Panc1 (cell line): ENCODE data around the gene KDM1A. TPM values are rescaled to one million over a fixed set of nuclear protein-coding genes. Genes with fewer than 3 reads are reported as not detected.

ENCODE experiments used
- ATAC-seq: fragments of 200-7000 bp; cut with Tn5 transposase; 2 replicates; pipeline ENCODE4 v1.9.1; 2020; ENCODE audit warnings: mild to moderate bottlenecking, moderate library complexity
- BruUV-seq: library from RNA; stranded (reverse); fragments of 400-500 nt; replicated peaks from 2 replicates; lab custom pipeline; 2021; lab: Mats Ljungman, UMichigan
- CTCF ChIA-PET: fragments of 300-600 bp; sonication (Branson Sonifier 250); formaldehyde crosslinking; loops from one replicate; lab custom pipeline; 2022; ENCODE audit warnings: antibody characterized with exemption; lab: Charles Lee
- POLR2A ChIA-PET: fragments of 300-600 bp; sonication (Branson Sonifier 250); formaldehyde crosslinking; loops from one replicate; lab custom pipeline; 2022; ENCODE audit warnings: antibody characterized with exemption; lab: Charles Lee
- DNase-seq: peaks from one replicate; pipeline ENCODE4 v3.0.0-alpha.2; 2010; ENCODE audit warnings: low read depth, low spot score
- H3K27ac ChIP-seq: 2 replicates; pipeline ENCODE4 v1.5.1; 2011; ENCODE audit warnings: mild to moderate bottlenecking, low read length, inconsistent platforms
- H3K27me3 ChIP-seq: fragments of 200-500 bp; sonication (Bioruptor generic); 2 replicates; pipeline ENCODE4 v1.6.0; 2014; ENCODE audit warnings: low read length, inconsistent platforms; ENCODE audit not compliant: control insufficient read depth, insufficient read depth
- H3K36me3 ChIP-seq: fragments of 200-500 bp; sonication (Bioruptor generic); 2 replicates; pipeline ENCODE4 v1.5.1; 2014; ENCODE audit warnings: inconsistent platforms, mild to moderate bottlenecking, low read length, moderate library complexity; ENCODE audit not compliant: control insufficient read depth, insufficient read depth
- H3K4me1 ChIP-seq: 2 replicates; pipeline ENCODE4 v1.5.1; 2011; ENCODE audit warnings: inconsistent platforms, mild to moderate bottlenecking, low read length, moderate library complexity; ENCODE audit not compliant: control insufficient read depth, insufficient read depth
- H3K4me3 ChIP-seq, 2 experiments: 2 replicates each; pipeline ENCODE4 v1.5.1; 2011 to 2012; ENCODE audit warnings: low read depth in 2 of 2, low read length in 2 of 2, mild to moderate bottlenecking in 2 of 2, inconsistent platforms in 1 of 2, moderate library complexity in 1 of 2
- H3K9me3 ChIP-seq: fragments of 200-500 bp; sonication (Bioruptor generic); 2 replicates; pipeline ENCODE4 v1.5.1; 2014; ENCODE audit warnings: low read depth, mild to moderate bottlenecking, inconsistent platforms, low read length, moderate library complexity; ENCODE audit not compliant: control insufficient read depth, insufficient read depth
- POLR2AphosphoS5 ChIP-seq: IDR thresholded peaks from 2 replicates; pipeline ENCODE4 v1.6.1; 2012; ENCODE audit warnings: mild to moderate bottlenecking, low read depth, low read length, moderate library complexity
- SIN3A ChIP-seq: IDR thresholded peaks from 2 replicates; pipeline ENCODE4 v1.6.1; 2012; ENCODE audit warnings: low read depth, mild to moderate bottlenecking, low read length, moderate library complexity, borderline replicate concordance; ENCODE audit not compliant: insufficient read depth
- TCF7L2 ChIP-seq: IDR thresholded peaks from 2 replicates; pipeline ENCODE4 v1.6.1; 2011; ENCODE audit warnings: mild to moderate bottlenecking, low read depth, low read length, inconsistent platforms
- in situ Hi-C: cut with HindIII; loops from 2 replicates; pipeline ENCODE4 v1.10.0; 2016; ENCODE audit warnings: low sequenced_read_pairs, low pct_unique_long_range_greater_than_20kb
- intact Hi-C: fragments of 100-400 bp; cut with micrococcal nuclease; formaldehyde crosslinking; loops from one replicate; pipeline ENCODE4 v1.10.0; 2022; ENCODE audit not compliant: unreplicated experiment
- total RNA-seq: library from RNA; stranded (reverse); gene quantifications from one replicate; pipeline ENCODE4 v1.2.1, GENCODE V29; 2021; ENCODE audit not compliant: unreplicated experiment
- TF ChIP-seq, protein P1 (sequence below): fragments of 450-650 bp; IDR thresholded peaks from 2 replicates; pipeline ENCODE4 v1.5.1; 2017; ENCODE audit warnings: mild to moderate bottlenecking
- TF ChIP-seq, protein P2 (sequence below), 2 experiments: IDR thresholded peaks; 2 replicates each; pipeline ENCODE4 v1.6.1; 2011 to 2012; ENCODE audit warnings: low read depth in 2 of 2, control low read depth in 1 of 2, low read length in 1 of 2, mild to moderate bottlenecking in 1 of 2, moderate library complexity in 1 of 2; ENCODE audit not compliant: insufficient read depth in 1 of 2

KDM1A gene
- total RNA-seq, 1 experiment from 2014 or later, result 120 TPM

GRCh38 chr1:23040509-23040908, 21.2 kb downstream of the KDM1A start:
- H3K9me3 ChIP-seq, result no peaks in the 10 kb centered on the region
- no peaks in the 10 kb centered on the region for H3K27me3 ChIP-seq
- H3K27ac ChIP-seq, result no peak overlapping the region
- intact Hi-C loops (no loop called here), in situ Hi-C loops (no loop called here)
- no TSS peak for BruUV-seq
- ATAC-seq (no peak), DNase-seq (no peak)
- no peak overlapping the region for H3K4me3 ChIP-seq
- POLR2A ChIA-PET, result interaction anchor here (0.6 kb wide), 1 partner anchor 14 kb away, joined by 4 read pairs; no protein-coding TSS in a partner anchor
- no peak for TF ChIP-seq SIN3A
- TF ChIP-seq, protein P1, sequence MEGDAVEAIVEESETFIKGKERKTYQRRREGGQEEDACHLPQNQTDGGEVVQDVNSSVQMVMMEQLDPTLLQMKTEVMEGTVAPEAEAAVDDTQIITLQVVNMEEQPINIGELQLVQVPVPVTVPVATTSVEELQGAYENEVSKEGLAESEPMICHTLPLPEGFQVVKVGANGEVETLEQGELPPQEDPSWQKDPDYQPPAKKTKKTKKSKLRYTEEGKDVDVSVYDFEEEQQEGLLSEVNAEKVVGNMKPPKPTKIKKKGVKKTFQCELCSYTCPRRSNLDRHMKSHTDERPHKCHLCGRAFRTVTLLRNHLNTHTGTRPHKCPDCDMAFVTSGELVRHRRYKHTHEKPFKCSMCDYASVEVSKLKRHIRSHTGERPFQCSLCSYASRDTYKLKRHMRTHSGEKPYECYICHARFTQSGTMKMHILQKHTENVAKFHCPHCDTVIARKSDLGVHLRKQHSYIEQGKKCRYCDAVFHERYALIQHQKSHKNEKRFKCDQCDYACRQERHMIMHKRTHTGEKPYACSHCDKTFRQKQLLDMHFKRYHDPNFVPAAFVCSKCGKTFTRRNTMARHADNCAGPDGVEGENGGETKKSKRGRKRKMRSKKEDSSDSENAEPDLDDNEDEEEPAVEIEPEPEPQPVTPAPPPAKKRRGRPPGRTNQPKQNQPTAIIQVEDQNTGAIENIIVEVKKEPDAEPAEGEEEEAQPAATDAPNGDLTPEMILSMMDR, result no peak
- no peak for TF ChIP-seq TCF7L2
- TF ChIP-seq POLR2AphosphoS5, result no peak
- TF ChIP-seq, protein P2, sequence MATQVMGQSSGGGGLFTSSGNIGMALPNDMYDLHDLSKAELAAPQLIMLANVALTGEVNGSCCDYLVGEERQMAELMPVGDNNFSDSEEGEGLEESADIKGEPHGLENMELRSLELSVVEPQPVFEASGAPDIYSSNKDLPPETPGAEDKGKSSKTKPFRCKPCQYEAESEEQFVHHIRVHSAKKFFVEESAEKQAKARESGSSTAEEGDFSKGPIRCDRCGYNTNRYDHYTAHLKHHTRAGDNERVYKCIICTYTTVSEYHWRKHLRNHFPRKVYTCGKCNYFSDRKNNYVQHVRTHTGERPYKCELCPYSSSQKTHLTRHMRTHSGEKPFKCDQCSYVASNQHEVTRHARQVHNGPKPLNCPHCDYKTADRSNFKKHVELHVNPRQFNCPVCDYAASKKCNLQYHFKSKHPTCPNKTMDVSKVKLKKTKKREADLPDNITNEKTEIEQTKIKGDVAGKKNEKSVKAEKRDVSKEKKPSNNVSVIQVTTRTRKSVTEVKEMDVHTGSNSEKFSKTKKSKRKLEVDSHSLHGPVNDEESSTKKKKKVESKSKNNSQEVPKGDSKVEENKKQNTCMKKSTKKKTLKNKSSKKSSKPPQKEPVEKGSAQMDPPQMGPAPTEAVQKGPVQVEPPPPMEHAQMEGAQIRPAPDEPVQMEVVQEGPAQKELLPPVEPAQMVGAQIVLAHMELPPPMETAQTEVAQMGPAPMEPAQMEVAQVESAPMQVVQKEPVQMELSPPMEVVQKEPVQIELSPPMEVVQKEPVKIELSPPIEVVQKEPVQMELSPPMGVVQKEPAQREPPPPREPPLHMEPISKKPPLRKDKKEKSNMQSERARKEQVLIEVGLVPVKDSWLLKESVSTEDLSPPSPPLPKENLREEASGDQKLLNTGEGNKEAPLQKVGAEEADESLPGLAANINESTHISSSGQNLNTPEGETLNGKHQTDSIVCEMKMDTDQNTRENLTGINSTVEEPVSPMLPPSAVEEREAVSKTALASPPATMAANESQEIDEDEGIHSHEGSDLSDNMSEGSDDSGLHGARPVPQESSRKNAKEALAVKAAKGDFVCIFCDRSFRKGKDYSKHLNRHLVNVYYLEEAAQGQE (IDR thresholded peaks at IDR 0.05; ENCODE audit: insufficient read depth in 1 of 2, low read depth in 2 of 2, low read length in 1 of 2), result no peak
- no peaks in the 10 kb centered on the region; the same call in 1 of the 2 replicates for H3K36me3 ChIP-seq
- peaks cover 9% of the 10 kb centered on the region; the same call in 1 of the 2 replicates for H3K4me1 ChIP-seq
- CTCF ChIA-PET, result interaction anchor here (0.6 to 1.1 kb wide), 2 partner anchors 9 to 139 kb away, joined by 4 to 5 read pairs; no protein-coding TSS in a partner anchor

GRCh38 chr1:23044035-23044434, 24.8 kb downstream of the KDM1A start:
- ChIA-PET POLR2A (no interaction called here), CTCF (no interaction called here)
- H3K27ac ChIP-seq, result no peak overlapping the region
- BruUV-seq, result no TSS peak
- H3K4me3 ChIP-seq, result no peak overlapping the region
- ATAC-seq (no peak), DNase-seq (no peak)
- peaks cover 5% of the 10 kb centered on the region; the same call in 1 of the 2 replicates for H3K4me1 ChIP-seq
- in situ Hi-C loops (no loop called here), intact Hi-C loops (no loop called here)
- H3K36me3 ChIP-seq, result peaks cover 2% of the 10 kb centered on the region; the same call in 1 of the 2 replicates
- TF ChIP-seq SIN3A (no peak), POLR2AphosphoS5 (no peak), TCF7L2 (no peak)
- TF ChIP-seq, protein P2 (IDR thresholded peaks at IDR 0.05; ENCODE audit: insufficient read depth in 1 of 2, low read depth in 2 of 2, low read length in 1 of 2), result no peak
- TF ChIP-seq, protein P1, result no peak
- H3K27me3 ChIP-seq, result no peaks in the 10 kb centered on the region
- H3K9me3 ChIP-seq, result no peaks in the 10 kb centered on the region
